ENCODE results near the gene C5orf15.

- no peak for TF ChIP-seq CTCF (IDR thresholded peaks at IDR 0.05)
- no peak for TF ChIP-seq ZFX (IDR thresholded peaks at IDR 0.05; ENCODE audit: borderline replicate concordance)
Observed at GRCh38 chr5:133966090-133966489, 2.3 kb downstream of the C5orf15 start.

Data from 22Rv1 (cell line).